HG03575 (cell line): ENCODE data around the gene UXT.
"Not testable (repeated sequence)": the region's sequence is repeated elsewhere in the genome, so short reads cannot be mapped to it uniquely, and the experiment has no call there.

ENCODE experiments used
- ATAC-seq: cut with Tn5 transposase; IDR thresholded peaks from one replicate; pipeline ENCODE4 v1.9.1; 2021; ENCODE audit not compliant: unreplicated experiment, insufficient number of reproducible peaks, low FRiP score; ENCODE audit errors: extremely low read depth

Gene UXT

DNA sequence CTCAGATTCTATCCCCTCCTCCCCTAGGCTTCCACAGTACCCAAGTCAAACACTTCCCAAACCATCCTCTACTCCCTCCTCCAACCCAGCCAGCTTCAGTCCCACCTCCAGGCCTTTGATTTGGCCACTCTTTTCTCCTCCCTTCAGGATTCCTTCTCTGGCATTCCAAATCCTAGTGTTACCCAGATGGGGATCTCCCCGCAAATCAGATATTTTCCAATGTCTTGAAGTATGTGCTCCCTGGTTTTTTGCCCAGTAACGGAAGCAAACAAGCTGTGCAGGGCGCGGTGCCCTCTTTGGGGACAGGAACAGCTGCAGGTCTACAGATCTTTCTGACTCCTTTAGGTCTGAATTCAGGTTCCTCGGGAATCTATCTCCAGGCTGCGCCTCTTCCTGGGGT lies 37.1 kb downstream of the UXT start:
- no peak for ATAC-seq

DNA sequence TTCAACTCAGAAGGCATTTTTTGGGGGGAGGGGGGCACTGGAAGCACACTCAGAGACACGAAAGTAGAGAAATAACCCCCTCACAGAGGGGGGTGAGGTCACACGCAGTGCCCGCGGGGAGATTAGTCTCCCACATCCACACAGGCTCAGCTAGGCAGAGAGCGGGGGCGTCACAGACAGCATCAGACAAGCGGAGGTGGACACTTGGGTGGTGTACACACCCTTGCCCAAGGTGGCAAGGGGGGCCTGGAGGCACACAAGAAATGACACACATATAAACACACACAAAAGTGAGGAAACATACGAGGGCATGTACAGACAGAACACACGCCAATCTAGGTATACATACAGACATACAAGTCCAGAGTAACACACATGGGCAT lies 38.7 kb downstream of the UXT start:
- ATAC-seq, result no peak

GRCh38 chrX:47619486-47620302 lies 39.3 kb downstream of the UXT start, which contains the start of gene SYN1:
SYN1 (minus strand) TSS chrX:47619857; CDS start chrX:47619728, 129 bp downstream.
- no peak for ATAC-seq

DNA sequence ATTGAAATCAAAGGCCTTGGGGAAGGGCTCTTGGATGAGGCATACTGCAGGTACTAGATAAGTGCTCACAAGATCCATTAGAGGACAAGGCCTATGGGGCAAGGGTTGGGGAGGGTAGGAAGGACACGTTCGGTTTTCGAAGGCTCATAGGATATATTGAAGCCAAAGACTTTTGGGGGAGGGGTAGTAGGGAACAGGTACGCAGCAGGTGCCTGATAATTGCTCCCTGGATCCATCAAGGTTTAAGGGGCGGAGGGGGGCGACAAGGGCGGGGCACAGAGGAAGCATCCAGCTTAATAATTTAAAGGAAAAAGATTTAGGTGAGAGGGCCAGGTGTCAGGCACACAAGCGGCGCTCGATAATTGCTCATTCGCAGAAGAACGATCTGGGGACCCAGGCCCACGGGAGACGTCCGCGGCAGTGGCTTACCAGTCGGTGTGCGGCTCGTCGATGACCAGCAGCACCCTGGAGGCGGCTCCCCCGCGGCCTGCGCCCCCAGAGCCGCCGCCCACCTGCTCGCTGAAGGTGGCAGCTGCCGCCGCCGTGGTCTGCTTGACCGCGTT lies 40.0 kb downstream of the UXT start:
- ATAC-seq, result no peak

DNA sequence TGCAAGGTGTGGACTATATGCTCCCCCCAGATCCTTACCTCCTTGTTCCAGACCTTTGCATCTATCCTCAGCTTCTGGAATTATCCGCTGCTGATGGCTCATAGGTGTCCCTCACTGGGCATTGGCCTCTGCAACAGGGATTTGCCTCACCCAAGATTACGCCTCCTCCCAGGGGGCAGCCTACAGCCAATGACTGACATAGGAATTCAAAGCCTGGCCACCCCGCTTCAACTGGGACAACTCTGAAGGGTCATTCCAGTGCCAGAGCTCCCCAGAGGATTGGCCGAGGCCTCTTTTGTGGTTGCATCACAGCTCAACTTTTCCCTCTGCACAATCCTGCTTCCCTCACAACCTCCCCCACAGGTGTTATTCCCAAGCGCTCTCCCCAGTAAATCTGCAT lies 44.4 kb downstream of the UXT start:
- no peak for ATAC-seq

DNA sequence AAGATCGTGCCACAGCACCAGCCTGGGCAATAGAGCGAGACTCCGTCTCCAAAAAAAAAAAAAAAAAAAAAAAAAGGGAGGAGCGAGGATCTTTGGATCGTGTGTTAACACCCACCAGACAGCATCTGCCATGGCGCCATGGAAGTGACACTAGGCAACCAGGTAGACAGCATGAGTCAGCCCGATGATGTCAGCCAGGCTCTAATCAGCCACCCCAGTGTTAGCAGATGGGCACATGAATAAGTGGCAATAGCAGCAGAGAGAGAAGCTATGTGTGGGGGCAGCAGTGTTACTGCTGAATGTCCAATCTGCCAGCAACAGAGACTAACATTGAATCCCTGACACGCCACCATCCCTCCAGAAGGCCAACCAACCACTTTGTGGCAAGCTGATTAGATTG lies 45.9 kb downstream of the UXT start:
- ATAC-seq, result no peak

- no peak for ATAC-seq
Measured at GRCh38 chrX:47612418-47612817, 46.6 kb downstream of the UXT start.

DNA sequence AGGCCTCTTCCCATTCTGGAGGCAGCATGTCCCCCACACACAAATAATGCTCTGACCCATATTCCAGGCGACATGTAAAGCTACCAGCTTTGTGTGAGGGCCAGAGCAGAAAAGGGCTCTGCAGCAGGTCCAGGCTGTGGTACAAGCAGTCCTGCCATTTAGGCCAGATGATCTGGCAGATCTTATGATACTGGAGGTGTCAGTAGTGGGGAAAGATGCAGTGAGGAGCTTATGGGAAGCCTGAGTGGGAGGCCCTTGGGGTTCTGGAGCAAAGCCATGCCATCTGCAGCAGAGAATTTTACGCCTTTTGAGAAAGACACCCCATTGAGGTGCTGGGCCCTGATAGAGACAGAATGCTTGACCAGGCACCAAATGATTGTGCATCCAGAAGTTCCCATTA lies 47.1 kb downstream of the UXT start:
- ATAC-seq, result no peak

- no peak for ATAC-seq
Measured at GRCh38 chrX:47611489-47611888, 47.5 kb downstream of the UXT start.

DNA sequence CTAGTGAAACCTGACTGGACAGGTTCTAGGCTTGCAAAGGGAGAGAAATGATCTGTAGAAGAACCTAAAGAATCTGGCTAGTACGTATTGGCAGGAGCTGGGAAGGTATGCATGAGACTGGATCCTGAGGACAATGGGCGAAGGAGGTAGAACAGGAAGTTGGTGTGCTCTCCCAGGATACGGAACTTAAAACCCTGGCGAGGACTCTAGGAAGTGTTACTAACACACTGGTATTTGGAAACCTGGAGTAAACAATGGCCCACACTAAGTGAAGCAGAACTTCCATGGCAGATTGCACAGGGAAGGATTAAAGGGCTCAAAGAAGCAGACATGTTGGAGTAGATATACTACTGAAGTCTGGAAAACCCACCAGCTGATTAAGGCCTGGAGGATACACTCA lies 48.5 kb downstream of the UXT start:
- ATAC-seq, result no peak

- no peak for ATAC-seq
Measured at GRCh38 chrX:47608130-47608810, 50.7 kb downstream of the UXT start.

- ATAC-seq, result no peak
Measured at GRCh38 chrX:47607091-47607490, 51.9 kb downstream of the UXT start.

DNA sequence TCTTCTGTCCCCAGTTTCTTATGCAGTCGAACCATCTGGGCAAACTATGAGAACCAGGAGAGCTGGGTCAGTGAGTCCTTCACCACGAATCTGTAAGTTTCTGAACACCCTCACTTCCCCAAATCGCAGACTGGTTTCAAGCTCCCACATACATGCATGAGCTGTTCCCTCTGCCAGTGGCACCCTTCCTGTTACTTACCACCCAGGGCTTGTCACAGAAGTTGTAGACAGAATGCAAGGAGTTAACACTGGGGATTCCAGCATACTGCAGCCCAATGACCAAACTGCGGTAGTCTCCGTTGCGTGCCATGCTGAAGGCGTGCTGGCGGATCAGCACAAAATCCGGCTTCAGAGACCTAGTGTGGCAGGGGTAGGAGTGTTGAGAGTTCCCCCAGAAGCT lies 54.0 kb downstream of the UXT start:
- ATAC-seq, result no peak

DNA sequence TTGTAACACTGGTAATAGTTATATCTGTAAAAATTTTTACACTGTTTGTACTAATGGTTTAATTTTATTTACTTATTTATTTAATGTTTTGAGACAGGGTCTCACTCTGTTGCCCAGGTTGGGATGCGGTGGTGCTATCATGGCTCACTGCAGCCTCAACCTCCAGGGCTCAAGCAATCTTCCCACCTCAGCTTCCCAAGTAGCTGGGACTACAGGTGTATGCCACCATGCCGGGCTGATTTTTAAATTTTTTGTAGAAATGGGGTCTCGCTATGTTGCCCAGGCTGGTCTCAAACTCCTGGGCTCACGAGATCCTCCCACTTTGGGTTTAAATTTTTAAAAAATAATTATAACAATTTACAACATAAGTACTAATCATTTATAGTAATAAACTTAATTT lies 55.9 kb downstream of the UXT start:
- ATAC-seq, result not testable (repeated sequence)
